ENCODE data around the gene RBM19.

Gene RBM19

DNA sequence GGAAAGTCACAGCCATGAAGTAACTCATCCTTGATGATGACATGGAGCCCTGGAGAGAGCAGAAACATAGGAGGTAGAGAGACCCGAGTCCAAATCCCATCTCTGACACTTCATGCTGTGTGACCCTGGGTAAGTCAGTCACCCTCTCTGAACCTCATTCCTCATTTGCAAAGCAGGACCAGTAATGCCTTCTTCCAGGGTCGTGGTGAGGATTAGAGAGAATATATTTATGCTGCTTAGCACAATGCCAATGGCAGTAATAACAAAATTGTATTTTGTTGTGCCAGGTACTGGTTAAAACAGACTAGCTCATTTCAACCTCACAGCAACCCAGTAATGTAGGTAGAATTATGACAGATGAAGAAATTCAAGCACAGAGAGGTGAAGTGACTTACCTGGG lies 13.9 kb upstream of the RBM19 start:
- Histone ChIP-seq H3K36me3 (ENCODE audit: control insufficient read depth, insufficient read depth, low read length) (no peaks in the 10 kb centered on the region), H3K27me3 (replicated peaks; ENCODE audit: control insufficient read depth, insufficient read depth, low read length) (no peaks in the 10 kb centered on the region; the same call in 1 of the 2 replicates), H3K4me3 (replicated peaks; ENCODE audit: low read depth, low read length) (no peak overlapping the region)
- no peak for TF ChIP-seq CTCF (IDR thresholded peaks at IDR 0.05; ENCODE audit: insufficient read depth, low read length, poor library complexity, severe bottlenecking)
- DNase-seq (ENCODE audit: extremely low read depth, insufficient read length): no peak

DNA sequence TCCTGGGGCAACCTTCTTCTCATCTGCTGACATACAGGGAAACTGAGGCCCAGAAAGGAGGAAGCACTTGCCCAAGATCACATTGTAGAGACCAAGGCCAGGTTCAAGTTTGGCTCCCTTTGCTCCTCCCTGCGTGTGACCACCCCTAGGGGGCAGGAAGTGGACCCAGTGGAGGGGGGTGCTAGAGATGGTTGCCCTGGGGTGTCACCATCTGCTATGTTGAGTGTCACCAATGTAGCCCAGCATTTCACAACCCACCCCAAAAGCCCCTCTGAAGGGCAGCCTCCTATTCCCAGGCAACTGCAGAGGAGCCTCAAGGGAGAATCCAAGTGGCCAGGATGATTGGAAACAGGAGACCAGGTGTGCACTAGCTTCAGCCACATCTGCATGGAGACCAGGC lies 12.0 kb upstream of the RBM19 start:
- H3K27me3 ChIP-seq (replicated peaks; ENCODE audit: control insufficient read depth, insufficient read depth, low read length): no peaks in the 10 kb centered on the region; the same call in 1 of the 2 replicates

GRCh38 chr12:113974006-113974405 lies 7.9 kb upstream of the RBM19 start:
- Histone ChIP-seq H3K4me3 (replicated peaks; ENCODE audit: low read depth, low read length) (no peak overlapping the region), H3K27me3 (replicated peaks; ENCODE audit: control insufficient read depth, insufficient read depth, low read length) (no peaks in the 10 kb centered on the region; the same call in 1 of the 2 replicates), H3K36me3 (ENCODE audit: control insufficient read depth, insufficient read depth, low read length) (no peaks in the 10 kb centered on the region)
- DNase-seq (ENCODE audit: extremely low read depth, insufficient read length): no peak
- TF ChIP-seq CTCF (IDR thresholded peaks at IDR 0.05; ENCODE audit: insufficient read depth, low read length, poor library complexity, severe bottlenecking): no peak

More for the DNA sequence above, 12.0 kb upstream of the RBM19 start:
- TF ChIP-seq CTCF (IDR thresholded peaks at IDR 0.05; ENCODE audit: insufficient read depth, low read length, poor library complexity, severe bottlenecking): no peak
- Histone ChIP-seq H3K4me3 (replicated peaks; ENCODE audit: low read depth, low read length) (no peak overlapping the region), H3K36me3 (ENCODE audit: control insufficient read depth, insufficient read depth, low read length) (no peaks in the 10 kb centered on the region)
- no peak for DNase-seq (ENCODE audit: extremely low read depth, insufficient read length)

DNA sequence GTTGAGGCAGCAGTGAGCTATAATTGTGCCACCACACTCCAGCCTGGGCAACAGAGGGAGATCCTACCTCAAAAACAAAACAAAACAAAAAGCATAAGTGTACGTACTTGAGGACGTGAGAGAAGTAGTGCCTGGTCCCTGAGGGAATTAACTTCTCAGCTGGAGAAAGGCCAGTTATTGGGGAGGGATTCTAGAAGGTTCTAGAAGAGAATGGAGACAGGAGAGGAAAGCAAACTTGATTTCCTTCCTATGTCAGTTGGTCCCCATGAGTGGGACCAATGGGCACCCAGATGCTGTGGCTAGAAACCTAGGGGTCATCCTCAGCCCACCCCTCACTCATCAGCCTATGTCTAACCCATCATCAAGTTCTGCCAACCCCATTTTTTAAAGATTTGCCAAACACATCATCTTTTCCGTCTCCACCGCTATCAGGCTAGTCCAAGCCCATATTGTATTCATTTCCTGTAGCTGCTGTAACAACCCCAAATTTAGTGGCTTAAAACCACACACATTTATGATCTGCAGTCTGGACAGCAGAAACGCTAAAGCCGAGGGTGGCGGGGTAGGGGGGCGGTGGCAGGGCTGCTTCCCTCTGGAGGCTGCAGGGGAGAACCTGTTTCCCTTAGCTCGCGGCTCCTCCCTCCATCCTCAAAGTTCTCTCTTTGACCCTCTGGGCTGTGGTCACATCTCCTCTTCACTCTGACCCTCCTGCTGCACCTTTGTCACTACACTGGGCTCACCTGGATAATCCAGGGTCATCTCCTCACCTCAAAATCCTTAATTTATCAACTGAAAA lies 7.2 kb upstream of the RBM19 start:
- H3K36me3 ChIP-seq (ENCODE audit: control insufficient read depth, insufficient read depth, low read length): no peaks in the 10 kb centered on the region
- no peak for TF ChIP-seq CTCF (IDR thresholded peaks at IDR 0.05; ENCODE audit: insufficient read depth, low read length, poor library complexity, severe bottlenecking)
- no peak for DNase-seq (ENCODE audit: extremely low read depth, insufficient read length)
- H3K4me3 ChIP-seq (replicated peaks; ENCODE audit: low read depth, low read length): no peak overlapping the region
- H3K27me3 ChIP-seq (replicated peaks; ENCODE audit: control insufficient read depth, insufficient read depth, low read length): no peaks in the 10 kb centered on the region; the same call in 1 of the 2 replicates

GRCh38 chr12:113971392-113971791 lies 5.3 kb upstream of the RBM19 start:
- Histone ChIP-seq H3K36me3 (ENCODE audit: control insufficient read depth, insufficient read depth, low read length) (no peaks in the 10 kb centered on the region), H3K4me3 (replicated peaks; ENCODE audit: low read depth, low read length) (no peak overlapping the region), H3K27me3 (replicated peaks; ENCODE audit: control insufficient read depth, insufficient read depth, low read length) (no peaks in the 10 kb centered on the region; the same call in 1 of the 2 replicates)
- TF ChIP-seq CTCF (IDR thresholded peaks at IDR 0.05; ENCODE audit: insufficient read depth, low read length, poor library complexity, severe bottlenecking): no peak
- DNase-seq (ENCODE audit: extremely low read depth, insufficient read length): no peak

Measured in GM06990 (cell line).